SK-N-SH (cell line): ENCODE measurements around the gene STYXL2.

Source experiments
- CTCF ChIP-seq: fragments of 200-600 bp; sonication (generic); IDR thresholded peaks from 2 replicates; pipeline ENCODE4 v1.6.1; 2017; ENCODE audit warnings: antibody characterized with exemption, mild to moderate bottlenecking, moderate library complexity
- FOSL2 ChIP-seq: IDR thresholded peaks from 2 replicates; pipeline ENCODE4 v1.4.0; 2012; ENCODE audit warnings: low read depth, mild to moderate bottlenecking, moderate library complexity, borderline replicate concordance
- JUND ChIP-seq: IDR thresholded peaks from 2 replicates; pipeline ENCODE4 v1.4.0; 2012
- POLR2AphosphoS5 ChIP-seq: IDR thresholded peaks from 2 replicates; pipeline ENCODE4 v1.6.1; 2012; ENCODE audit warnings: low read depth, low read length
- USF1 ChIP-seq: IDR thresholded peaks from 2 replicates; pipeline ENCODE4 v1.4.0; 2012; ENCODE audit warnings: low read depth, borderline replicate concordance
- YY1 ChIP-seq: IDR thresholded peaks from 2 replicates; pipeline ENCODE4 v1.4.0; 2012; ENCODE audit warnings: low read depth, mild to moderate bottlenecking
- TF ChIP-seq, protein P1 (sequence below): fragments of 150-350 bp; IDR thresholded peaks from 2 replicates; pipeline ENCODE4 v1.6.1; 2016; ENCODE audit warnings: mild to moderate bottlenecking, low read depth, low read length
- TF ChIP-seq, protein P2 (sequence below): IDR thresholded peaks from 2 replicates; pipeline ENCODE4 v1.6.1; 2012; ENCODE audit warnings: mild to moderate bottlenecking, low read depth, low read length, moderate library complexity

DNA sequence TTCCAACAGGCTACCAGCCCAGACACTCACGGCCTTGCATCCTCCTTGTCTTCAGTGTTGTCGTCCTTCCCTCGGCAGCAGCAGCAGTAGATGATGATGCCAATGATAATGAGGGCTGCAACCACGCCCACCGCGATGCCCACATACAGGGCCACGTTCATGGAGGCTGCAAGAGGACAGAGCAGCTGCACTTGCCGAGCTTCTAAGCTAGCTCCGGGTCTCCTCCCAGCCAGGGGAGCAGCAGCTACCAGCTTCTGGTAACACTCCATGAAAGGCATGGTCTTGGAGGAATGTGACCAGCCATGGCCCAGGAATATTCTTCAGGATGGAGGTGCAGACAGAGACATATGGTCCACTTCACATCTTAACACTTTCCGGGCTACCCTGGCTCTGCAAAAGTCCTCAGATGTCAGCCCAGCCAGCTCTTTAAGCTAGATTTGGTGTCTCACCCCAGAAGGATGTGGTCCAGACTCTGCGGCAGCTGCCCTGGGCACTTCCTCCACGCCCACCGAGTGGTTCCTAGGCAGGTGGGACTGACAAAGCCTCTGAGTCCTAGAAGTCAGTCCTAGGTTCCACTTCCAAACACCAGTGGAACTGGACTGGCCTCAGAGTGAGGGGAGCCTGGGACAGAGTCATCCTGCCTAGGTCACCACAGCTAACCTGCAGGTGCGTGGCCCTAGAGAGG lies 38.8 kb upstream of the STYXL2 start:
- TF ChIP-seq USF1 (no peak), CTCF (no peak), POLR2AphosphoS5 (no peak), FOSL2 (no peak), JUND (no peak), YY1 (no peak)
- TF ChIP-seq, protein P1, sequence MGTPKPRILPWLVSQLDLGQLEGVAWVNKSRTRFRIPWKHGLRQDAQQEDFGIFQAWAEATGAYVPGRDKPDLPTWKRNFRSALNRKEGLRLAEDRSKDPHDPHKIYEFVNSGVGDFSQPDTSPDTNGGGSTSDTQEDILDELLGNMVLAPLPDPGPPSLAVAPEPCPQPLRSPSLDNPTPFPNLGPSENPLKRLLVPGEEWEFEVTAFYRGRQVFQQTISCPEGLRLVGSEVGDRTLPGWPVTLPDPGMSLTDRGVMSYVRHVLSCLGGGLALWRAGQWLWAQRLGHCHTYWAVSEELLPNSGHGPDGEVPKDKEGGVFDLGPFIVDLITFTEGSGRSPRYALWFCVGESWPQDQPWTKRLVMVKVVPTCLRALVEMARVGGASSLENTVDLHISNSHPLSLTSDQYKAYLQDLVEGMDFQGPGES, result no peak
- TF ChIP-seq, protein P2, sequence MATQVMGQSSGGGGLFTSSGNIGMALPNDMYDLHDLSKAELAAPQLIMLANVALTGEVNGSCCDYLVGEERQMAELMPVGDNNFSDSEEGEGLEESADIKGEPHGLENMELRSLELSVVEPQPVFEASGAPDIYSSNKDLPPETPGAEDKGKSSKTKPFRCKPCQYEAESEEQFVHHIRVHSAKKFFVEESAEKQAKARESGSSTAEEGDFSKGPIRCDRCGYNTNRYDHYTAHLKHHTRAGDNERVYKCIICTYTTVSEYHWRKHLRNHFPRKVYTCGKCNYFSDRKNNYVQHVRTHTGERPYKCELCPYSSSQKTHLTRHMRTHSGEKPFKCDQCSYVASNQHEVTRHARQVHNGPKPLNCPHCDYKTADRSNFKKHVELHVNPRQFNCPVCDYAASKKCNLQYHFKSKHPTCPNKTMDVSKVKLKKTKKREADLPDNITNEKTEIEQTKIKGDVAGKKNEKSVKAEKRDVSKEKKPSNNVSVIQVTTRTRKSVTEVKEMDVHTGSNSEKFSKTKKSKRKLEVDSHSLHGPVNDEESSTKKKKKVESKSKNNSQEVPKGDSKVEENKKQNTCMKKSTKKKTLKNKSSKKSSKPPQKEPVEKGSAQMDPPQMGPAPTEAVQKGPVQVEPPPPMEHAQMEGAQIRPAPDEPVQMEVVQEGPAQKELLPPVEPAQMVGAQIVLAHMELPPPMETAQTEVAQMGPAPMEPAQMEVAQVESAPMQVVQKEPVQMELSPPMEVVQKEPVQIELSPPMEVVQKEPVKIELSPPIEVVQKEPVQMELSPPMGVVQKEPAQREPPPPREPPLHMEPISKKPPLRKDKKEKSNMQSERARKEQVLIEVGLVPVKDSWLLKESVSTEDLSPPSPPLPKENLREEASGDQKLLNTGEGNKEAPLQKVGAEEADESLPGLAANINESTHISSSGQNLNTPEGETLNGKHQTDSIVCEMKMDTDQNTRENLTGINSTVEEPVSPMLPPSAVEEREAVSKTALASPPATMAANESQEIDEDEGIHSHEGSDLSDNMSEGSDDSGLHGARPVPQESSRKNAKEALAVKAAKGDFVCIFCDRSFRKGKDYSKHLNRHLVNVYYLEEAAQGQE, result no peak
